ENCODE data around the gene PIP4K2C.
A peak's percentile ranks its signal among the peaks of the same experiment; 100 is the strongest.

Gene PIP4K2C

DNA sequence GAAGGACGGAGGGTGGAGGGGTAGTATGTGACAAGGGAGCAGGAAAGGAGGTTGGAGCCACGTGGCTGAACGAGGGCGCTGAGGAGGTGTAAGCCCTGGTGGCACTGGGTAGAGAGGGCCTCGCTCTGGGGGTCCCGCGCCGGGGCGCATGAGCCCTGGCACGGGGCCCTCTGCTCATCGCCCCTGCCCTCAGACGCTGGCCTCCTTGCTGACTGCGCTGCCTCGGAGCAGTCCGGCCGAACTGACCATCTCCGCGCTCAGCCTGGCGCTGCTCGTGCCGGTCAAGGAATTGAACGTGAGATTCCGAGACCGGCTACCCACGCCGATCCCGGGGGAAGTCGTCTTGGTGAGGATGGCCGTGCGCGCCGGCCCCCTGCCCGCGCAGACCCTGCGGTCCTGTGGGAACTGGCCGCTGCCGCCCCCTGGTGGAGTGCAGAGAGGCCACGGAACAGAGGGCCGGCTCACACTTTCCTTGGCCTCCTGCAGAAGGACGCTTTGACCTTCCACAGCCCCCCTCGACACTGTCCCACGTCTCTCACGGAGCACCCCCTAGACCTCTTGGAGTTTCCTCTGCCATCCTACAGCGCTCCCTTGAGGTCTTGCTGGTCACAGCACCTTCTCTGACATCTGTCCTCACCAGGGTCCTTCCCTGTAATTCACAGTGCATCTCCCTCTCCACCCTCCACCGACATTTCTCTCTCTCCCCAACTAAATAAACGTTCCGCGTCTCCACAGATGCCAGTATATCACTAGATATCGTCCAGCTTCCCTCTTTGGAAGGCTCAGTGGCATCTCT is 30.7 kb downstream of the PIP4K2C start:
- Histone ChIP-seq H3K36me3 (ENCODE audit: control insufficient read depth, insufficient read depth, low read length) (no peaks in the 10 kb centered on the region), H3K4me1 (ENCODE audit: control insufficient read depth, insufficient read depth, low read length, poor library complexity, severe bottlenecking) (peaks cover 27% of the 10 kb centered on the region), H3K9me3 (ENCODE audit: control insufficient read depth, low read length) (no peaks in the 10 kb centered on the region), H3K27me3 (replicated peaks; ENCODE audit: control insufficient read depth, insufficient read depth, low read length, poor library complexity, severe bottlenecking) (peaks cover 86% of the 10 kb centered on the region), H3K4me3 (ENCODE audit: insufficient read depth, low read depth, low read length, poor library complexity, severe bottlenecking) (peak overlapping the region; percentile 55), H3K27ac (ENCODE audit: insufficient read depth, low read length, poor library complexity, severe bottlenecking) (no peak overlapping the region)
- peak; percentile 20 to 37 (median 21) for DNase-seq

GRCh38 chr12:57622293-57623245 is 31.6 kb downstream of the PIP4K2C start:
- Histone ChIP-seq H3K27me3 (replicated peaks; ENCODE audit: control insufficient read depth, insufficient read depth, low read length, poor library complexity, severe bottlenecking) (peaks cover 90% of the 10 kb centered on the region), H3K4me3 (ENCODE audit: insufficient read depth, low read depth, low read length, poor library complexity, severe bottlenecking) (no peak overlapping the region), H3K4me1 (ENCODE audit: control insufficient read depth, insufficient read depth, low read length, poor library complexity, severe bottlenecking) (peaks cover 30% of the 10 kb centered on the region), H3K36me3 (ENCODE audit: control insufficient read depth, insufficient read depth, low read length) (no peaks in the 10 kb centered on the region), H3K27ac (ENCODE audit: insufficient read depth, low read length, poor library complexity, severe bottlenecking) (no peak overlapping the region), H3K9me3 (ENCODE audit: control insufficient read depth, low read length) (no peaks in the 10 kb centered on the region)
- no peak for DNase-seq

- Histone ChIP-seq H3K27me3 (replicated peaks; ENCODE audit: control insufficient read depth, insufficient read depth, low read length, poor library complexity, severe bottlenecking) (peaks cover 91% of the 10 kb centered on the region), H3K4me3 (ENCODE audit: insufficient read depth, low read depth, low read length, poor library complexity, severe bottlenecking) (no peak overlapping the region), H3K4me1 (ENCODE audit: control insufficient read depth, insufficient read depth, low read length, poor library complexity, severe bottlenecking) (peaks cover 35% of the 10 kb centered on the region), H3K36me3 (ENCODE audit: control insufficient read depth, insufficient read depth, low read length) (no peaks in the 10 kb centered on the region), H3K9me3 (ENCODE audit: control insufficient read depth, low read length) (no peaks in the 10 kb centered on the region), H3K27ac (ENCODE audit: insufficient read depth, low read length, poor library complexity, severe bottlenecking) (no peak overlapping the region)
- no peak for DNase-seq
Measured at GRCh38 chr12:57623385-57623784, 32.4 kb downstream of the PIP4K2C start.

DNA sequence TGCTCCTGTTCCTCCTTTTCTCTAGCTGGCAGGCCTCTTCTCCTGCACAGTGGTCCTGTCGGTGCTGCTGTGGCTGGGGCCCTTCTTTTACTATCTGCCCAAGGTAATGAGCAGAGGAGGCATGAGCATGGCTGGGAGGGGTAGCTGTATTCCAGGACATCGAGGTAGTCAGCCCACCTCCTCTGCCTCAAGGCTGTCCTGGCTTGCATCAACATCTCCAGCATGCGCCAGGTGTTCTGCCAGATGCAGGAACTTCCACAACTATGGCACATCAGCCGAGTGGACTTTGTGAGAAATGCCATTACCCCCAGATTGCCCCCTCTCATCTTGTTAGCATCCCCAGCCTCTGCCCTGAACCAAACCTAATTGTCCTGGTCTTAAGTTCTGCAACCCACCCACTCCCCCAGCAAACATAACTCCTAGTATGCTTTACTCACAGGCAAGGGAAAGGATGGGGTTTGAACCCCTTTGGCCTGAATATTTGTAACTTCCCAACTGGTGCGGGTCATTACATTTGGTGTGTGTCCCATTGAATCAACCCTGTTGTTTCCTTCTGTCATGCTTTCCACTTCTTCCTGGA is 32.9 kb downstream of the PIP4K2C start:
- no peak overlapping the region for H3K27ac ChIP-seq (ENCODE audit: insufficient read depth, low read length, poor library complexity, severe bottlenecking)
- peaks cover 95% of the 10 kb centered on the region for H3K27me3 ChIP-seq (replicated peaks; ENCODE audit: control insufficient read depth, insufficient read depth, low read length, poor library complexity, severe bottlenecking)
- no peaks in the 10 kb centered on the region for H3K9me3 ChIP-seq (ENCODE audit: control insufficient read depth, low read length)
- no peak overlapping the region for H3K4me3 ChIP-seq (ENCODE audit: insufficient read depth, low read depth, low read length, poor library complexity, severe bottlenecking)
- H3K4me1 ChIP-seq (ENCODE audit: control insufficient read depth, insufficient read depth, low read length, poor library complexity, severe bottlenecking) = peaks cover 35% of the 10 kb centered on the region
- no peaks in the 10 kb centered on the region for H3K36me3 ChIP-seq (ENCODE audit: control insufficient read depth, insufficient read depth, low read length)
- DNase-seq = no peak

DNA sequence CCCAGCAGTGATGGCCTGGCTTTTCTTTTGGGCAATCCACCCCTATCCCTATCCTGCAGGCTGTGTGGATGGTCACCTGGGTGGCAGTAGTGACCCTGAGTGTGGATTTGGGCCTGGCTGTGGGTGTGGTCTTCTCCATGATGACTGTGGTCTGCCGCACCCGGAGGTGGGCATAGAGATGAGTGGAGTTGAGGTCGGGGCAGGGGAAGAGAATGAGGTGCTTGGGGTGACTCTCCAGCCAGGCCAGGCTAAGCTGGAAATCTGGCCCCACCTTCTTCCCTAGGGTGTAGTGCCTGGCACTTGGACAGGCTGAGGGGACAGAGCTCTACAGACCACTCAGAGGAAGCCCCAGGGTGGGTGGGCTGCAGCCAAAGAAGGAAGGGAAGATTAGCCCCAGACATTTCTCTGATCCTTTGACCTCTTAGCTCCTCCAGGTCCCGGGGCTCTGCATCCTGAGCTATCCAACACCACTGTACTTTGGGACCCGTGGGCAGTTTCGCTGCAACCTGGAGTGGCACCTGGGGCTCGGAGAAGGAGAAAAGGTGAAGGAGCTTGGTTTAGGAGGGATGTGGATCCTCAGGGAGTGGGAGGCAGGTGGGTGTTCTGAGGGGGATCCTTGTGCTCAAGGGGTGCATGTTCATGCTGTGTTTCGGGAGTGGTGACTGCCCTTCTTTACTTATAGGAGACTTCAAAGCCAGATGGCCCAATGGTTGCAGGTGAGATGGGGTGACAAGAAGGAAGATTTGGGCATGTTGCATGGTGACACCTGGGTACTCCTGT is 33.6 kb downstream of the PIP4K2C start:
- Histone ChIP-seq H3K27me3 (replicated peaks; ENCODE audit: control insufficient read depth, insufficient read depth, low read length, poor library complexity, severe bottlenecking) (peaks cover 91% of the 10 kb centered on the region), H3K4me1 (ENCODE audit: control insufficient read depth, insufficient read depth, low read length, poor library complexity, severe bottlenecking) (peaks cover 31% of the 10 kb centered on the region), H3K9me3 (ENCODE audit: control insufficient read depth, low read length) (no peaks in the 10 kb centered on the region), H3K4me3 (ENCODE audit: insufficient read depth, low read depth, low read length, poor library complexity, severe bottlenecking) (no peak overlapping the region), H3K36me3 (ENCODE audit: control insufficient read depth, insufficient read depth, low read length) (no peaks in the 10 kb centered on the region), H3K27ac (ENCODE audit: insufficient read depth, low read length, poor library complexity, severe bottlenecking) (no peak overlapping the region)
- DNase-seq = no peak

DNA sequence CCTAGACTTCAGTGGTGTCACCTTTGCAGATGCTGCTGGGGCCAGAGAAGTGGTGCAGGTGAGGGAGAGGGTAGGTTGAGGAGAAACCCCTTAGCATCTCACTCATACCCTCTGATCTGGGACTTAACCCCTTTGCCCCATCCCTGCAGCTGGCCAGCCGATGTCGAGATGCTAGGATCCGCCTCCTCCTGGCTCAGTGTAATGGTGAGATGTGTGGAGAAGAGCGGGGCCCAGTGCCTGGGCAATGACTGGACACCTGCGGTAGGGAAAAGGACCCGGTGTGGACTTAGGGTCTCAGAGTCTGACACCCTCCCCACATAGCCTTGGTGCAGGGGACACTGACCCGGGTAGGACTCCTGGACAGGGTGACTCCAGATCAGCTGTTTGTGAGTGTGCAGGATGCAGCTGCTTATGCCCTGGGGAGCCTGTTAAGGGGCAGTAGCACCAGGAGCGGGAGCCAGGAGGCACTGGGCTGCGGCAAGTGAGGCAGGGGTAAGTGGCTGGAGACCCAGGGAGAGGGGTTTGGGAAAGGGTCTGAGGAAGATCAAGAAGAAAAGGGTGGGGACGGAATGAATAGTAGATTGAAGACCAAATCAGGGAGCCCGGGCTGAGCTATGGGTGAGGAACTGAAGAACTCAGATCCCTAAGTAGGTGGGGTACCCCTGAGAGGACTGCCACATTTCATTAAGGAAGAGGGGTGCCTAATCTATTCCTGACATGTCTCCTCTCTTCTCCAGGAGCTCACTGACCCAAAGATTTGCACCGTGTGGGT is 34.5 kb downstream of the PIP4K2C start:
- Histone ChIP-seq H3K4me1 (ENCODE audit: control insufficient read depth, insufficient read depth, low read length, poor library complexity, severe bottlenecking) (peaks cover 23% of the 10 kb centered on the region), H3K27me3 (replicated peaks; ENCODE audit: control insufficient read depth, insufficient read depth, low read length, poor library complexity, severe bottlenecking) (peaks cover 85% of the 10 kb centered on the region), H3K4me3 (ENCODE audit: insufficient read depth, low read depth, low read length, poor library complexity, severe bottlenecking) (no peak overlapping the region), H3K36me3 (ENCODE audit: control insufficient read depth, insufficient read depth, low read length) (no peaks in the 10 kb centered on the region), H3K27ac (ENCODE audit: insufficient read depth, low read length, poor library complexity, severe bottlenecking) (no peak overlapping the region), H3K9me3 (ENCODE audit: control insufficient read depth, low read length) (no peaks in the 10 kb centered on the region)
- no peak for DNase-seq

DNA sequence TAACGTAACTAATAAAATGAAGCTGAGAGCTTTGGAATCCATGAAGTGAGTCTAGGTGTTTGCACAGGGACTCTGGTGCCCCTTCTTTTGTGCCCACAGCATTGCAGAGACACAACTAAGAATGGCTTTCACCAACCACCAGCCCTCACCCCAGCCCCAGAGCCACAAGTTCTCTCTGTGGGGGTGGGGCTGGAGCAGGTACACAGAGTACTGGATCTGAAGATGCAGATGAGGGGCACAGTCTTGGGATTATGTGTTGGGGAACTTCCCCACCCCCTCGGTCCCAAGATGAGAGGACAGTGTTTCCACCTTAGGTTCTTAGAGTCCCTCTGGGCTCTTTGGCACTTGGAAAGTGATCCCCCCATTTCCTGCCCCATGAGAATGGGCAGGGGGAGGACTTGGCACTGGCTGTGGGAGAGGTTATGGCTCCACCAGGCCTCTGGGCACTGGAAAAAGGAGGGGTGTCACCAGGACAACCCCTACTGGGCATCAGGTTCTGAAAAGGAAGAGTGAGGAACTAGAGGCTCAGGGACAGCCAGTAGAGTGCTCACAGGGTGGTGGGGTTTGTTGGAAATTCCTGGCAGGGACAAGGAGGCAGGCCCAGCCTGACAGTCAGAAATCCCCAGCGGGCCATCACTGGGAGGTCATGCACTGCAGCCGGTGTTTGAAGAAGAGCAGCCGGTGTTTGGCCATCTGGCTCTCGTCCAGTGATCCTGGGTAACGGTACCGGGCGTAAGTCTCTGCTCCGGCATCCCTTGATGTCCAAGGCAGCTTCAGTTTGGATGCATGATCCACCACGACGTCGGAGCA is 35.3 kb downstream of the PIP4K2C start:
- no peak for DNase-seq
- peaks cover 14% of the 10 kb centered on the region for H3K4me1 ChIP-seq (ENCODE audit: control insufficient read depth, insufficient read depth, low read length, poor library complexity, severe bottlenecking)
- H3K27ac ChIP-seq (ENCODE audit: insufficient read depth, low read length, poor library complexity, severe bottlenecking) = no peak overlapping the region
- no peaks in the 10 kb centered on the region for H3K9me3 ChIP-seq (ENCODE audit: control insufficient read depth, low read length)
- no peaks in the 10 kb centered on the region for H3K36me3 ChIP-seq (ENCODE audit: control insufficient read depth, insufficient read depth, low read length)
- no peak overlapping the region for H3K4me3 ChIP-seq (ENCODE audit: insufficient read depth, low read depth, low read length, poor library complexity, severe bottlenecking)
- H3K27me3 ChIP-seq (replicated peaks; ENCODE audit: control insufficient read depth, insufficient read depth, low read length, poor library complexity, severe bottlenecking) = peaks cover 83% of the 10 kb centered on the region

GRCh38 chr12:57626921-57627445 is 36.0 kb downstream of the PIP4K2C start:
- H3K27me3 ChIP-seq (replicated peaks; ENCODE audit: control insufficient read depth, insufficient read depth, low read length, poor library complexity, severe bottlenecking) = peaks cover 83% of the 10 kb centered on the region
- H3K36me3 ChIP-seq (ENCODE audit: control insufficient read depth, insufficient read depth, low read length) = no peaks in the 10 kb centered on the region
- H3K4me3 ChIP-seq (ENCODE audit: insufficient read depth, low read depth, low read length, poor library complexity, severe bottlenecking) = no peak overlapping the region
- DNase-seq = no peak
- no peak overlapping the region for H3K27ac ChIP-seq (ENCODE audit: insufficient read depth, low read length, poor library complexity, severe bottlenecking)
- peaks cover 12% of the 10 kb centered on the region for H3K4me1 ChIP-seq (ENCODE audit: control insufficient read depth, insufficient read depth, low read length, poor library complexity, severe bottlenecking)
- no peaks in the 10 kb centered on the region for H3K9me3 ChIP-seq (ENCODE audit: control insufficient read depth, low read length)

Measured in effector memory CD4-positive, alpha-beta T cell (primary cell).